Tibial nerve (tissue), 4 donors: ENCODE measurements around the gene NRN1L.

Experiments
- CTCF ChIP-seq, 5 experiments: fragments of 200-600 bp in 3 of 5; fragments of 450-650 bp in 2 of 5; sonication (generic) in 3 of 5; IDR thresholded peaks; one replicate each; pipeline ENCODE4 v1.5.1; 2016 to 2019; ENCODE audit warnings: antibody characterized with exemption in 5 of 5, mild to moderate bottlenecking in 3 of 5, moderate library complexity in 2 of 5
- EP300 ChIP-seq, 2 donors: sonication (generic); formaldehyde crosslinking; IDR thresholded peaks; one replicate each; pipeline ENCODE4 v1.6.1; 2017; ENCODE audit warnings: antibody characterized with exemption in 2 of 2, mild to moderate bottlenecking in 1 of 2
- POLR2A ChIP-seq, 2 donors: fragments of 450-650 bp; IDR thresholded peaks; one replicate each; pipeline ENCODE4 v1.6.1; 2017; ENCODE audit warnings: antibody characterized with exemption in 2 of 2, mild to moderate bottlenecking in 2 of 2, moderate library complexity in 2 of 2

- TF ChIP-seq EP300 (IDR thresholded peaks at IDR 0.05) (no peak), CTCF (IDR thresholded peaks at IDR 0.05) (no peak), POLR2A (IDR thresholded peaks at IDR 0.05) (no peak)
These were observed 38.7 kb upstream of the NRN1L start for GRCh38 chr16:67846063-67846319.
